GM19452 (cell line): ENCODE measurements around the gene DPYSL3.

ENCODE experiments used
- ATAC-seq: cut with Tn5 transposase; IDR thresholded peaks from one replicate; pipeline ENCODE4 v1.9.1; 2021; ENCODE audit not compliant: unreplicated experiment

The DPYSL3 gene

GRCh38 chr5:147515269-147515668 is 5.4 kb upstream of the DPYSL3 start:
- no peak for ATAC-seq

GRCh38 chr5:147512659-147513379 is 3.0 kb upstream of the DPYSL3 start:
- no peak for ATAC-seq

- ATAC-seq, result no peak
Observed at GRCh38 chr5:147510885-147511284, 1.0 kb upstream of the DPYSL3 start.

- no peak for ATAC-seq
Observed at GRCh38 chr5:147509041-147509709, 693 bp downstream of the DPYSL3 start.

GRCh38 chr5:147508711-147509040 is 1.2 kb downstream of the DPYSL3 start:
- no peak for ATAC-seq

- ATAC-seq, result no peak
Observed at GRCh38 chr5:147507480-147508126, 2.3 kb downstream of the DPYSL3 start.

- no peak for ATAC-seq
Observed at GRCh38 chr5:147504535-147504934, 5.3 kb downstream of the DPYSL3 start.

GRCh38 chr5:147504011-147504410 is 5.9 kb downstream of the DPYSL3 start:
- ATAC-seq, result no peak

- no peak for ATAC-seq
Observed at GRCh38 chr5:147490989-147491388, 18.9 kb downstream of the DPYSL3 start.

GRCh38 chr5:147487031-147487750 is 22.7 kb downstream of the DPYSL3 start:
- no peak for ATAC-seq

- no peak for ATAC-seq
Observed at GRCh38 chr5:147485814-147486213, 24.1 kb downstream of the DPYSL3 start.

GRCh38 chr5:147485046-147485445 is 24.8 kb downstream of the DPYSL3 start:
- ATAC-seq, result no peak

GRCh38 chr5:147484708-147485020 is 25.2 kb downstream of the DPYSL3 start:
- ATAC-seq, result no peak

GRCh38 chr5:147483961-147484707 is 25.7 kb downstream of the DPYSL3 start:
- ATAC-seq, result no peak

GRCh38 chr5:147483188-147483790 is 26.6 kb downstream of the DPYSL3 start:
- ATAC-seq, result no peak

GRCh38 chr5:147482706-147483180 is 27.1 kb downstream of the DPYSL3 start:
- no peak for ATAC-seq

- no peak for ATAC-seq
Observed at GRCh38 chr5:147481874-147482705, 27.8 kb downstream of the DPYSL3 start.

GRCh38 chr5:147481376-147481775 is 28.5 kb downstream of the DPYSL3 start:
- no peak for ATAC-seq

- ATAC-seq, result no peak
Observed at GRCh38 chr5:147479949-147480348, 29.9 kb downstream of the DPYSL3 start.

GRCh38 chr5:147479444-147479843 is 30.4 kb downstream of the DPYSL3 start:
- ATAC-seq, result no peak
